SH-SY5Y (cell line): ENCODE data around the gene SMPD2.

Source experiments
- GATA2 ChIP-seq: IDR thresholded peaks from 2 replicates; pipeline ENCODE4 v1.6.1; 2011; ENCODE audit warnings: mild to moderate bottlenecking, low read depth, low read length
- GATA3 ChIP-seq: IDR thresholded peaks from 2 replicates; pipeline ENCODE4 v1.6.1; 2011; ENCODE audit warnings: low read depth, mild to moderate bottlenecking, low read length, moderate library complexity

DNA sequence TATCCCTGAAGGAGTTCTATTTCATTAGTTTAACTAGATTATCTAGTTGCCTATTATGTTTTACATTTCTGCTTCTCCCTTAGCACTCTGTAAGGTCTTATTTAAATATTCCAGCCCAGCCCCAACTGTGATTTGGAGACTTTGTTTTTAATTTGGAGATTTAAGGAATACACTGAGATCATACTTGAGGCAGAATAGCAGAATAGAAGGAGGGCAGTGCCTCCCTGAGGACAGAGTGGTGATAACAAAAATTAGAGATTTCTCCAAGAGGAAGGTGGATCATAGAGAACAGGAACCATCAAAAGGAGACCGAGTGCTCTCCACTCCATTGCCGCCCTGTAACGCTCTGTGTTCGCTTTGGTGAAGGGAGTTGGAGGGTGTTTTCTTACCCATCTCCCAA, 43.5 kb upstream of the SMPD2 start:
- TF ChIP-seq GATA2 = no peak
- TF ChIP-seq GATA3 = no peak
